ENCODE data around the gene CNGA4.

The CNGA4 gene

GRCh38 chr11:6238902-6239301 is at the start of gene CNGA4:
Gene CNGA4, plus strand, starts transcription at chr11:6239089. Its CDS starts 118 bp downstream, at chr11:6239207.
- no peak for DNase-seq

DNA sequence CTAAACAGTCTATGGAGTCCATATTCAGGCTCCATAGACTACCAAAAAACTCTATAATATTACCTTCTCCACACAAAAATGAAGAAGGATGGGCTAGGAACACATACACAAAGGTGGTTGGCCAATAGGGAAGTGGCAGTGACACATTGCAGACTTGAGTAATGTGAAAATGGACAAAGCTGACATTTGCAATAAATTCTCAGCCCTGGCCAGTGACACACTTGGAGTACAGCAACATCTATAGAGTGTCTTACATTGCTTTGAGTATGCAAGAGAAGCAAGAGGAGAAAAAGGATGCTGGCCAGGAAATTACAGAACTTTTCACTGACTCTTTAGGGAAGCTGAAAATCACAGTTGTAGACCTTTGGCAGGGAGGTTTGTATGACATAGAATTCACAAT is 47.1 kb upstream of the CNGA4 start:
- no peak for DNase-seq

DNA sequence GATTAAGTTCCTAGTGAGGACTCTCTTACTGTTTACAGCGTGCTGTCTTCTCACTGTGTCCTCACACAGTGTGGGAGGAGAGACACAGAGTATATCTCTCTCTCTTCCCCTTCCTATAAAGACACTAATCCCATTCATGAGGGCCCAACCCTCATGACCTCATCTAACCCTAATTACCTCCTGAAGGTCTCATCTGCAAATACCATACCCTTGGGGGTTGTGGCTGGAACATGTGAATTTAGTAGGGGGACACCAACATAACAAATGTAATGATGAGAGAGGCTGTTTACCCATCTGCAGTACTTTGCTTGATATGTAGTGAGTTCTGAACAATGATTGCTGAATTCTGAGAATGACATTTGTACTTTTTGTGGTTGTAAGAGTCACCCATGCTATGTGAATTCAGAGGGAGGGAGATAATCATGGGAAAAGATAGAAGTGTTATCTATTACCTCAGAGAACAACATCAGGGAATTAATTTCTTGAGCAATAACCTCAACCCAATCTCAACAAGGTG is 44.8 kb upstream of the CNGA4 start:
- no peak for DNase-seq

- no peak for DNase-seq
Observed at GRCh38 chr11:6196396-6196795, 42.5 kb upstream of the CNGA4 start.

GRCh38 chr11:6197466-6198200 is 41.3 kb upstream of the CNGA4 start:
- DNase-seq = no peak

DNA sequence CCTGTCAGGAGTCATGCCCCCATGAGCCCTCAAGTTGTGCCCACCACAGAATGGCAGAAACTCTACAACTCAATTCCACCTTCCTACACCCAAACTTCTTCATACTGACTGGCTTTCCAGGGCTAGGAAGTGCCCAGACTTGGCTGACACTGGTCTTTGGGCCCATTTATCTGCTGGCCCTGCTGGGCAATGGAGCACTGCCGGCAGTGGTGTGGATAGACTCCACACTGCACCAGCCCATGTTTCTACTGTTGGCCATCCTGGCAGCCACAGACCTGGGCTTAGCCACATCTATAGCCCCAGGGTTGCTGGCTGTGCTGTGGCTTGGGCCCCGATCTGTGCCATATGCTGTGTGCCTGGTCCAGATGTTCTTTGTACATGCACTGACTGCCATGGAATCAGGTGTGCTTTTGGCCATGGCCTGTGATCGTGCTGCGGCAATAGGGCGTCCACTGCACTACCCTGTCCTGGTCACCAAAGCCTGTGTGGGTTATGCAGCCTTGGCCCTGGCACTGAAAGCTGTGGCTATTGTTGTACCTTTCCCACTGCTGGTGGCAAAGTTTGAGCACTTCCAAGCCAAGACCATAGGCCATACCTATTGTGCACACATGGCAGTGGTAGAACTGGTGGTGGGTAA is 39.6 kb upstream of the CNGA4 start, which contains the start of gene OR52W1:
OR52W1 (plus strand) TSS at position 51 of the 637 bp plus-strand sequence; CDS start at position 51, 0 bp downstream.
- no peak for DNase-seq

GRCh38 chr11:6200975-6201374 is 37.9 kb upstream of the CNGA4 start:
- no peak for DNase-seq

DNA sequence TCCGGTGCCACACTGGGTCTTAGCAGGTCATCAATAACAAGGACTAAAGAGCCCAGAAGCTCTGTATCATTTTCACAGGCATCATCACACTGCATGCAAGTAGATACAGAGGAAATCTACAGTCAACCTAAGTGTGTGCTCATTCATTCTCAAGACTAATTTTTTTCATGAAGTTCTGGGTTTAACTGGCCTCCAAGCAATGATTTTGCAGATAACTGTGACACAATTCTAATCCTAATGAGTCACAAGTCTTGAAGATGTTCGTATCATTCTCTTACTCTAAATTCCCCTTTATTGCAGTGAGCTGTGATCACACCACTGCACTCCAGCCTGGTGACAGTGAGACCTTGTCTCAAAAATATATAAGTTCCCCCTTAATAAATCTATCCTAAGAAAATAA is 37.4 kb upstream of the CNGA4 start:
- no peak for DNase-seq

DNA sequence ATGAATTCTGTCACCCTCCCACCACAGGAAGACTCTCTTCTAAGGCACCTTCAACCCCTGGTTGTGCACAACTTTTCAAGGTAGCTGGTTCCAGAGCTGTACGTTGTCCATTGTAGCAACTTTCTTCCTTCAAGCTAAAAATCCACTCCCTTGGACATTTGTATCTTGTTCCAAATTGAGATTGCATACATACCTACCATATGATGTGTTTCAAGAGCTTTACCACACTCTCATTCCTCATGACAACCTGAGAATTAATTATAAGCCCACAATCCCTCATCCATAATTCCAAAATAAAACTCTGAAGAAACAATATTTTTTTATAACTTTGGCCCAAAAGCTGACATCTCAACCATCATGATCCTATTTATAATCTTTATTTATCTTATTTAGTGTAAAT is 36.8 kb upstream of the CNGA4 start:
- DNase-seq = no peak

DNA sequence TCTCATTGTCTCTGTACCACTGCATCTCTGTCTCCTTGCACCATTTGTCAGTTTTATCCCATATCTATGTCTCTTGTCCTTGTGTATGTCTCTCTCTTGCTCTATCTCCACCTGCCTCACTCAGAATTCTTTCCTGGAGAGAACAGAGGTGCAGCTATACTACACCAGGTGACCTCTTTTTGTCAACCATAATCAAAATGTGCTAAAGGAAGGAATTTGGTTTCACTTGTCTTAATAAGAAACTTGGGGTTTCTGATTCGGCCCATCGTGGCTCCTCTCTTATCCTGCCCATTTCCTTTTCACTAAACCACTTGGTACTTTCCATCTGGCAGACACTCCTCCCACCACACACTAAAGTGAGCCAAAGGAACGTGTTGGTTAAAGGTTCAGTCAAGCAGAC is 35.6 kb upstream of the CNGA4 start:
- no peak for DNase-seq

- no peak for DNase-seq
Observed at GRCh38 chr11:6204706-6205105, 34.2 kb upstream of the CNGA4 start.

GRCh38 chr11:6205366-6205765 is 33.5 kb upstream of the CNGA4 start, which contains the start of gene C11orf42:
Gene C11orf42, plus strand, starts transcription at chr11:6205557. Its CDS starts 59 bp downstream, at chr11:6205616.
- no peak for DNase-seq

- DNase-seq = no peak
Observed at GRCh38 chr11:6206456-6207180, 32.3 kb upstream of the CNGA4 start.

GRCh38 chr11:6209801-6210200 is 29.1 kb upstream of the CNGA4 start:
- no peak for DNase-seq

- no peak for DNase-seq
Observed at GRCh38 chr11:6210274-6210955, 28.5 kb upstream of the CNGA4 start.

- DNase-seq = no peak
Observed at GRCh38 chr11:6214530-6214929, 24.4 kb upstream of the CNGA4 start.

DNA sequence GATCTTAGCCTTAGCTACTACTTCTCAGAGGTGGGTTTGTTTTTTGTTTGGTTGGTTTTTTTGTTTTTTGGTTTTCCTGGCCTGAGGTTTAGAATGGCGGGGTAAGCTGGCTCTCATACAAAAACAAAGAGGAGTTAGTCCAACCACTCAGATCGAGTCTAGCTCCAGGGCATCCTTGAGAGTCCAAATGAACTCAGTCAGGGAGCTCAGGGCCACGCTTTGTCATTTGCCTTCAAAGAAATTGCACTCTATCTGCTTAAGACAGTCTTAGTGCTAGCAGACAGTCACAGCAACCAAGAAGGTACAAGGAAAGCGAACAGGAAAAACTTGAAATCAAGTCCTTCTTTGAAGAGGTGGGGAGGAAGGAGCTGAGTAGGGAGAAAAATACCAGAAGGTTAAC is 22.4 kb upstream of the CNGA4 start:
- no peak for DNase-seq

DNA sequence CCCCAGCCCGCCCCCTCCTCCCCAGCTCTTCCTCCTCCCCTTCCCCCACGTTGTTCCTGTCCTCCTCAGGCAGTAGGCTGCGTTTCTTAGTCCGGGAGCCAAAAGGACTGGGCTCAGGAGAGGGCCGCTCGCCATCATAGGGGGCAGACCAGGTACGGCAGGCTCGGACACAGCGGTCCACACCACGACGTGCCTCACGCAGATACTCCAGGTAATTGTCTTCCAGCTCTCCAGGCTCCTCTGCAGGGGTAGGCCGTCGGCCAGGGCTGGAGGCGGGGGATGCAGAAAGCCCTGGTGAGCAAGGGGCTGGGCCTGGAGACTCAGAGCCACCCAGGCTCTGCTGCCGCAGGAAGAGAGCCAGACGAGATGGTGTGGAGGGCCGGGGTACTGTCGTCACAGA is 21.2 kb upstream of the CNGA4 start:
- no peak for DNase-seq

- DNase-seq = no peak
Observed at GRCh38 chr11:6219359-6219758, 19.5 kb upstream of the CNGA4 start.

DNA sequence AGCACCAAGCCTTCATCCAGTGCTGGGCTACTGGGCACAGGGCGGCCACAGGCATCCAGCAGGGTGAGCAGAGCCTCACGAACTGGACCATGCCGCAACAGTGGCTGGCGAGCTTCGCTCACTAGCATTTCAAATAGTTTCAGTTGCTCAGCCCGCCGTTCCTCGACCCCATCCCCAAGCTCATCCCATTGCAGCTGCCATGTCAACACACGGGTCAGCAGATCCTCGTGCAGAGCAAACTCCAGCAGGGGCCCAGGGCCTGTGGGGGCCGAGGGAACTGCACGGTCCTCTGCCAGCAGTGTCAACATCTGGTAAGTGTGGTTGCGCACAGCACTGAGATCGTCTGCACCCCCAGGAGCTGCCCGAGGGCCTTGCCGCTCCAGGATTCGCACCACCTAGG is 15.0 kb upstream of the CNGA4 start:
- DNase-seq = no peak

GRCh38 chr11:6224421-6224820 is 14.5 kb upstream of the CNGA4 start:
- DNase-seq = no peak

GRCh38 chr11:6225024-6225423 is 13.9 kb upstream of the CNGA4 start:
- no peak for DNase-seq

GRCh38 chr11:6225896-6226295 is 13.0 kb upstream of the CNGA4 start:
- no peak for DNase-seq

Data from stimulated activated naive CD4-positive, alpha-beta T cell (primary cell).